ENCODE results near the gene COG6.
A peak's percentile ranks its signal among the peaks of the same experiment; 100 is the strongest.

COG6 gene

DNA sequence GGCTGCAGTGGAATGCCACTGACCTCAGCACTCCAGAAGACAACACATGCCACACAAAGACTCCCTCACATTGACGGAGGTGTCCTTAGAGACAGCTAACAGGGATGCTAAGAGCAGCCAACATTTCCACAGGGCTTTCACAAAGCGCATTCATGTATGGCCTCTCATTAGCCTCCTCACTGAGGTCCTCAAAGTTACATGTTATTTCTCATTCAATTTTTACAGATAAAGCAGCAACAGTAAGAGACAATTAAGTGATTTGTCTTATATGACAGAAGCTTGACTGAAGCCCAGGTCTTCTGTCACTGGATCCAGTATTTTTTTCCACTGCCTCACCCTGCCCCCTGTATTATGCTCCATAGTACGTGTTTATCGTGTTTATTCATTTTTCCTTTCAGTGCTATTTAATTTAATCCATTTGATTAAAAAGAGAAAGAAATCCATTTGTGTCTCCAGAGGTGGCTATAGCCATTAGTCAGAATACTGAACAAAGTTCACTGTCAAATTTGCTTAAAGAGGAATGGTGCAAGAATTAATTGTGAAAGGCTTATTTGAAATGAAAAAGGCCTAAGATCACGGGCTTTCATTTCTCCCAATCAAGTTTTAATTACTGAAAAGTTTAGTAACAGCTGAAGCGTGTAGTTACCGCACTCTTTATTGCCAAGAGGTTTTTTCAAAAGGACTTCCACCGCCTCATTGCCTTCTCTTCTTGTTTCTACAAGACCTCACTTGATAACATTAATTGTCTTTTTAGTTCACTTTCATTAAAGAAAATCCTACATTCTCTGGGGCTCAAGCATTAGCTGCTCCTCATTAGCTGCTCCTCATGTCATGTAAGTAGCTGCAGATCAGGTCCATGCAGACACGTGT is 115.0 kb downstream of the COG6 start:
- no peak for DNase-seq (ENCODE audit: low read depth)

- DNase-seq (ENCODE audit: low read depth) = no peak
These were observed 118.4 kb downstream of the COG6 start for GRCh38 chr13:39773833-39774232.

DNA sequence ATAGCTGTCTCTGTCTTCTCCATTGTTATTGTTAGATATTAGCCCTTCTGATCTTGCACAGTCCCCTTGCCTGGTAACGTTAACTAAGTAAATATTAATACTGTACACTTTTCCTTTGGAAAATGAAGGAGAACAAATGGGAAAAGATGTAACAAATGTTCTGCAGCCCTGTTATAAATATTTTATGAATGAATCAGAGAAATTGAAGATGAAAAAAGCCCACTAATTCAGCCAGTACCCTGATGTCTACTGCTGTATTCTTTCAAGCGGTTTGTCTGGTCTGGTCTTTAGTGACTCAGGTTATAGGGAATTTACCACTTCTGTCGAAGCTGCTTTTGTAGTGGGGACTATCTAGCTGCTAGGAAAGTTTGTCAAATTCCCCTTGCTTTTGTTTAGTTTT is 121.0 kb downstream of the COG6 start:
- DNase-seq (ENCODE audit: low read depth) = no peak

- no peak for DNase-seq (ENCODE audit: low read depth)
These were observed 121.6 kb downstream of the COG6 start for GRCh38 chr13:39777021-39777420.

DNA sequence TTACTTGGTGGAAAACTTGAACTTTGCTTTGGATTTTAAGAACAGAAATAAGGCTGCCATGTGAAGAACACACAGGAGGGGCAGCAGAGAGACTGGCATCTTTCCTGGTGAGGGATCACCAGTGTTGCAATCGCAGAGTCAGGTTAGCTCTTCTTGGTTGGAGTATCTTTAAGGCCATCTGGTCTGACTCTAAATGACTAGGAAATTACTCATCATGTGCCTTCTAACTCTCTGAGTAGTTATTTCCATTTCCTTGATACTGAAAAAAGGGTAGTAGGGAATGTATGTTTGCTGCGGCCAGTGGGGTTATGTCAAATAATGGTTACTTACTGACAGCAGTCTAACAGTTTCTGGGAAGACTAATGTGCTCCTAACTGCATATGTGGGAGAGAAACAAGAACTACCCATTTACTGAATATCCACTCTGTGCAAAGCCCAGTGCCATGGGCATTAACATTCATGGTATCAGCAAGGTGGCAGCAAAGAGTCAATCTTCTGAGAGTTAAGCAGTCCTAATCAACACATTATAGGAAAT is 122.1 kb downstream of the COG6 start:
- DNase-seq (ENCODE audit: low read depth) = no peak

GRCh38 chr13:39779337-39780265 is 124.1 kb downstream of the COG6 start:
- DNase-seq (ENCODE audit: low read depth) = peak; percentile 31

DNA sequence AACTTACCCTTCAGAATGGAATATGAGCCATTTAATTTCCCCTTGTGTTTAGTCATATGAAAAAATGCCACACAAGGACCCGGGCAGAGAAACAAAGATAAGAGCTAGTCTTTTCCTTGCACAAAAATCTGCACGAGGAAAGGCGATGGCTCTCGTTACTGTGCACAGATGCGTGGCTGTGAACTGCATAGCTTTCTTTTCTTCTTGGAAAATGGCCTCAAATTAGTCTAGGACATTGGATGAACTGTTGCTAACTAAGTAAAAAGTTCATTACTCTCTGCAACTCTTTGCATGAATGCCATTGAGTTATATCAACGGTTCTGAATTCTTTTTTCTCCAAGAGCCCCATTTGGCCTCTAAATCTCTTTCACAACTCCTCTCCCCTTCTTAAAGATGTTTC is 125.2 kb downstream of the COG6 start:
- DNase-seq (ENCODE audit: low read depth) = no peak

GRCh38 chr13:39781381-39781780 is 125.9 kb downstream of the COG6 start:
- no peak for DNase-seq (ENCODE audit: low read depth)

GRCh38 chr13:39783051-39783450 is 127.6 kb downstream of the COG6 start:
- no peak for DNase-seq (ENCODE audit: low read depth)

DNA sequence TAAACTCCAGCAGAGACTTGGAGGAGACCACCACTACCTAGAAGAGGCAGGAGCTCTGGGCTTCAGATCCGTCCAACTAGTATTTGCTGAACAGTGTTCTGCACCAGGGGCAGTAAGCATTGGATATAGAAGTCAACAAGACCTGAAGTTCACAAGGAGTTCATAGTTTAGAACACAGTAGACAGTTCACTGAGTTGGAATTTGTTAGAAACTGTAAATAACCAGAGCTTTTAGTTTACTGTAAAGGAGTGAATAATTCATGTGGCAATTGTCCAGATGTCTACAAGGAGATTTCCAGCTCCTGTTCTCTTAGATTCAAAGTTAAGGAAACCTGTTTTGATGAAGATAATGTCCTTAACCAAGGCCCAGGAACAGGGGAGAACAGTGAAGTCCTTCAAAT is 128.9 kb downstream of the COG6 start:
- DNase-seq (ENCODE audit: low read depth) = no peak

GRCh38 chr13:39786091-39786490 is 130.6 kb downstream of the COG6 start:
- no peak for DNase-seq (ENCODE audit: low read depth)

DNA sequence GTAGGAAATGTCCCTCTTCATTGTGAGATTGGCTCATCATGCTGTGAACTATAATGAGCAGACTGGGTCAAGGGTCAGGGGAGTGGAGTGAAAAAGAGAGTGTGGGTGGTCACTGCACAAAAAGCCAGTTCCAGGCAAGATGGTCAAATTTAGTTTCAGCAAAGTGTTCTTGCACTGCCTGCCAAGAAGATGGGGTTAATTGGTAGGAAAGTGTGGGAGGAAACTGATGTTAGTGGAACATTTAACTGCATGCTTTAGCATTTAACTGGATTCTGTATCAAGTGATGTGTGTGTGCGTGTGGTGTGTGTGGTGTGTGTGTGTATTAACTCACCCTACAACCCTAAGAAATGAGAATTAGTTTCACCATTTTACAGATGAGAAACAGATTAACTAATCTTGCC is 131.6 kb downstream of the COG6 start:
- DNase-seq (ENCODE audit: low read depth) = no peak

DNA sequence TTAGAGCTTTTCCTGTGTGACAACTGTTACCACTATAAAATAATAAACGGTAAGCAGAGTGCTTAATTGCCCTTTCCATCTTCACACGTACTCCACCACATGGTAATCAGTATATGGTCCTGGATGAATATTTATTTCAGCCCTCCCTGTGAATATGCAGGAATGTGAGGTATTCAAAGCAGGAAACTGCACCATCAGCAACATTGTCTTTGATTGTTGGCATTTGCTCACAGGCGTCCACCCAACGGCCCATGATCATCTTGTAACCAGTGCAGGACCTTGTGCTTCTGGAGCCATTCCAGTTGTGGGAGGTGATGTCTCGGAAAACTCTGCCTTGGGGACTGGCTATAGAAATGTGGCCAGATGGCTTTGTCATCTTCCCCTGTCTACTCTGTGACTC is 132.6 kb downstream of the COG6 start:
- no peak for DNase-seq (ENCODE audit: low read depth)

GRCh38 chr13:39789451-39789850 is 134.0 kb downstream of the COG6 start:
- no peak for DNase-seq (ENCODE audit: low read depth)
